NOMO-1 treated with DMSO at 0.1 percent for 48 hours (cell line): Measurements from ENCODE around the gene SKA3.
"Not testable (repeated sequence)": the region's sequence is repeated elsewhere in the genome, so short reads cannot be mapped to it uniquely, and the experiment has no call there.

Source experiments
- DNase-seq: peaks from one replicate; lab custom pipeline; 2025; ENCODE audit not compliant: unreplicated experiment; lab: John Stamatoyannopoulos, UW

SKA3 gene

GRCh38 chr13:21171420-21171819 is 4.9 kb downstream of the SKA3 start:
- DNase-seq = no peak

DNA sequence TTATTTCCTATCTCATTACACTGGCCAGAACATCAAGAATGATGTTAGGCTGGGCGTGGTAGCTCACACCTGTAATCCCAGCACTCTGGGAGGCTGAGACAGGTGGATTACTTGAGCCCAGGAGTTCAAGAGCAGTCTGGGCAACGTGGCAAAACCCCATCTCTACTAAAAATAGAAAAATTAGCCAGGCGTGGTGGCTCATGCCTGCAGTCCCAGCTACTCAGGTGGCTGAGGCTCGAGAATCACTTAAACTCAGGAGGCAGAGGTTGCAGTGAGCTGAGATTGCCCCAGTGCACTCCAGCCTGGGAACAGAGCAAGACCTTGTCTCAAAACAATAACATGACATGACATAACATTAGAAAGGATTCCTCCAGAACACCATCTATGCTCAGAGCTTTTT is 10.7 kb downstream of the SKA3 start:
- not testable (repeated sequence) for DNase-seq

GRCh38 chr13:21164631-21165030 is 11.7 kb downstream of the SKA3 start:
- DNase-seq = no peak

- no peak for DNase-seq
Measured at GRCh38 chr13:21152251-21152899, 24.0 kb downstream of the SKA3 start.

GRCh38 chr13:21150013-21150412 is 26.3 kb downstream of the SKA3 start:
- peak; percentile 52 for DNase-seq

GRCh38 chr13:21149568-21149967 is 26.8 kb downstream of the SKA3 start:
- DNase-seq = peak; percentile 61

GRCh38 chr13:21148557-21149258 is 27.6 kb downstream of the SKA3 start:
- DNase-seq = no peak

DNA sequence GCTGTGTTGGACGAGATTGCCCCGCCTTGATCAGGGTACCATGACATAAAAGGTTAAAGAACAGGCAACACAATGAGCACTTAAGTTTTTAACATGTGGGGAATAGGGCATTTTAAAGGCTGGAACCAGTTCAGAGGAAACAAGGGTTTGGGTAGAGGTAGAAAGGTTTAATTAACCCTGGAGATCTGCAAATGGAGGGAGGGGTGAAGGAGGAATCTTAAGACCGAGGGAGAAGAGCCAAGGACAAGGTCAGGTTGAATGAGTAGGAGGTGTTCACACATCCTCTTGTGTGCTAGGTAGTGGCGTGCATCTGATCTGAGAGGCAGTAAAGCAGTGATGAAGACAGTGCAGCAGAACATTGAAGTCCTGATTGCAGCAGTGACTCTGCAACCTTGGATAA is 28.5 kb downstream of the SKA3 start:
- no peak for DNase-seq

DNA sequence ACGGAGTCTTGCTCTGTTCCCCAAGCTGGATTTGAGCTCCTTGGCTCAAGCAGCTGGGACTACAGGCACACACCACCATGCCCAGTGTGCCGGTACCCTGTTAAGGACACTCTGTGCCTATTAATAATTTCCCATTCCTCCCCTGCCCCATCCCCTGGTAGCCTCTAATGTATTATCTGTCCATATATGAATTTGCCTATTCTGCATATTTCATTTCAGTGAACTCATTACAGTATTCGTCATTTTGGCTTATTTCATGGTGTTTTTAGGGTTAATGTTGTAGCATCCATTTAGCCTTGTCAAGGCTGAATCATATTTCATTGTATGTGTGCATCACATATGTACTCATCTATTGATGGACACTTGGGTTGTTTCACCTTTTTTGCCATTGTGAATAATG is 33.6 kb downstream of the SKA3 start:
- DNase-seq = no peak

GRCh38 chr13:21139374-21139773 is 37.0 kb downstream of the SKA3 start:
- DNase-seq = no peak

DNA sequence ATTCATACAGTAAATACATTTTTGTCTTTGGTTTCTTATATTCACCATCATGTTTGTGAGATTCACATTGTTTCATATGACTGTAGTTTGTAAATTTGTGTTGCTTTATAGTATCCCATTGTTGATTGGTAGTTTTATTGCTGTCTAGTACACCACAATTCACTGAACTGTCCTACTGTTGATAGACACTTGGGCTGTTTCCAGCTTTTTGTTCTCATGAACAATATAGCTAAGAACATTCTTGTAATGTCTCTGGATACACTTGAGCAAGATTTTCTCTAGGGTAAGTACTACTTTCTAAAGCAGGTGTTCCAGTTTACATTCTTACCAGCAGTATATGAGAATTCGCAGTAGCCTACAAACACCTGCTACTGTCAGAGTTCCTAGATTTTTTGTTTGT is 37.8 kb downstream of the SKA3 start:
- DNase-seq = no peak

- no peak for DNase-seq
Measured at GRCh38 chr13:21137696-21138095, 38.7 kb downstream of the SKA3 start.

DNA sequence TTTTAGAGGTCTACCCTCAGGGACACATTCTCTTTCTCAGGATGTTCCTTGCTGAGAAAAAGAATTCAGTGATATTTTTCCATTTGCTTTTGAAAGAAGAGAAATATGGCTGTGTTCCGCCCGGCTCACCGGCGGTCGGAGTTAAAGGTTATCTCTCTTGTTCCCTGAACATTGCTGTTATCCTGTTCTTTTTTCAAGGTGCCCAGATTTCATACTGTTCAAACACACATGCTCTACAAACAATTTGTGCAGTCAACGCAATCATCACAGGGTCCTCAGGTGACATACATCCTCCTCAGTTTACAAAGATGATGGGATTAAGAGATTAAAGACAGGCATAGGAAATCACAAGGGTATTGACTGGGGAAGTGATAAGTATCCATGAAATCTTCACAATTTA is 40.5 kb downstream of the SKA3 start:
- not testable (repeated sequence) for DNase-seq

- DNase-seq = no peak
Measured at GRCh38 chr13:21134475-21134874, 41.9 kb downstream of the SKA3 start.

DNA sequence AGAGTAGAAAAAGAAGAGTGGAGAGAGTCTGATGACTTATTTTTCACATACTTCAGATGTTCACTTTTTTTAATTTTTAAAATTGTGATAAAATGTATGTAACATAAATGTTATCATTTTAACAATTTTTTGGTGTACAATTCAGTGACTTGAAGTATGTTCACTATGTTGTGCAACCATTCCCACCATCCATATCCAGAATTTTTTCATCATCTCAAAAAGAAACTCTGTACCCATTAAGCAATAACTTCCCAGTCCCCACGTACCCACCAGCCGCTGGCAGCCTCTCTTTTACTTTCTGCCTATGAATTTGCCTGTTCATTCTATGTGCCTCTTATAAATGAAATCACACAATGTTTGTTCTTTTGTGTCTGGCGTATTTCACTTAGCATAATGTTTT is 43.3 kb downstream of the SKA3 start:
- DNase-seq = no peak

GRCh38 chr13:21130116-21130515 is 46.2 kb downstream of the SKA3 start:
- DNase-seq = no peak

DNA sequence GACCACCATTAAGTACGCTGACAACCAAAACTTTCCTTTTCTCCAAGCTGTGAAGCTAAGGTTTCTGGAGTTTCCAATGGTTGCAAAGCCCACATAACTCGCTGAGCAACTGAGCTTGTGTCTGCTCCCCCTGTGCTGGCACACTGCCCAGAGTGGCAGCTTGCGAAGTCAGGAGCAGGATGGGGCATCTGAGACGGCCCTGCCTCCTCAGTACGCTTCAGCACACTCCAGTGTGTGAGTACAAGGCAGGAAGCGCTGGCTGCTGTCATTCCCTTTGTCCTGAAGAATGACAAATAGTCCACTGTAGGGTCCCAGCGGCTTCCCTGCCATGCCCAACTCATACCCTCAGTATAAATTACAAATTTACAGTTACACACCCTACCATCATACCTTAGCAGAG is 51.5 kb downstream of the SKA3 start:
- DNase-seq = no peak

DNA sequence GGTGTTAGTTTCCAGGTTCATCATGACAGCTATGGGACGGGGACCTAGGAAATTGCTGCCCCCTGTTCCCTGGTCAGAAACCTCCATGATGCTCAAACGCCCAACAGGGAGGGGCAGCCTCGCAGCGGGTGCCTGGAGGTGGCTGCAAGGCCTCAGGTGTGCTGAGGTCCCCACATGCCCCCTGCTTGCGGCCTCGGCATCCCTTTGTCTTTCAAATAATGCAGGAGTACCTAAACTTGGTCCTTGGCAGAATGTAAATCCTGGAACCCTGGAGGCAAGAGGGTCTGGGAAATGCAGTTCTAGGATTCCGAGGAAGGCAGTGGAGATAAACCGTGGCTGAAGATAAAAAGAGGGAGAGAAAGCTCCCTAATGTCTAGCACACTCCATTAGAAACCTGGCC is 52.4 kb downstream of the SKA3 start:
- DNase-seq = no peak

DNA sequence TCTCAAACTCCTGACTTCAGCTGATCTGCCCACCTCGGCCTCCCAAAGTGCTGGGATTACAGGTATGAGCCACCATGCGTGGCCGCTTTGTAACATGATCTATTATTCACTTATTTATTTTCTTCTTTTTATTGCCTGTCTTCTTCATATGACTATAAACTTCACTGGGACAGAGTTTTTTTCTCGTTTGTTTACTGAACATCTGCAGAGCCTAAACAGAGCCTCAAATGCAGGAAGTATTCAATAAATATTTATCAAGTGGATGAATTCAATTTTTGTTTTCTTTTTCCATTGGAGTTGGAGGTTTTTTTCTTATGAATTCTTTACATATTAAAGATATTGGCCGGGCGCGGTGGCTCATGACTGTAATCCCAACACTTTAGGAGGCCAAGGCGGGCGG is 54.7 kb downstream of the SKA3 start:
- DNase-seq = no peak

GRCh38 chr13:21120191-21120590 is 56.2 kb downstream of the SKA3 start:
- no peak for DNase-seq

- DNase-seq = no peak
Measured at GRCh38 chr13:21119526-21119925, 56.8 kb downstream of the SKA3 start.

GRCh38 chr13:21118180-21118579 is 58.2 kb downstream of the SKA3 start:
- no peak for DNase-seq
